Erythroblast (primary cell): Measurements from ENCODE around the gene LOC101059915.

ENCODE experiments used
- GATA1 ChIP-seq: IDR thresholded peaks from 2 replicates; pipeline ENCODE4 v1.6.1; 2011; ENCODE audit warnings: low read depth, mild to moderate bottlenecking, control low read depth, low read length, moderate library complexity
- POLR2A ChIP-seq: IDR thresholded peaks from 2 replicates; pipeline ENCODE4 v1.6.1; 2011; ENCODE audit warnings: mild to moderate bottlenecking, low read length

DNA sequence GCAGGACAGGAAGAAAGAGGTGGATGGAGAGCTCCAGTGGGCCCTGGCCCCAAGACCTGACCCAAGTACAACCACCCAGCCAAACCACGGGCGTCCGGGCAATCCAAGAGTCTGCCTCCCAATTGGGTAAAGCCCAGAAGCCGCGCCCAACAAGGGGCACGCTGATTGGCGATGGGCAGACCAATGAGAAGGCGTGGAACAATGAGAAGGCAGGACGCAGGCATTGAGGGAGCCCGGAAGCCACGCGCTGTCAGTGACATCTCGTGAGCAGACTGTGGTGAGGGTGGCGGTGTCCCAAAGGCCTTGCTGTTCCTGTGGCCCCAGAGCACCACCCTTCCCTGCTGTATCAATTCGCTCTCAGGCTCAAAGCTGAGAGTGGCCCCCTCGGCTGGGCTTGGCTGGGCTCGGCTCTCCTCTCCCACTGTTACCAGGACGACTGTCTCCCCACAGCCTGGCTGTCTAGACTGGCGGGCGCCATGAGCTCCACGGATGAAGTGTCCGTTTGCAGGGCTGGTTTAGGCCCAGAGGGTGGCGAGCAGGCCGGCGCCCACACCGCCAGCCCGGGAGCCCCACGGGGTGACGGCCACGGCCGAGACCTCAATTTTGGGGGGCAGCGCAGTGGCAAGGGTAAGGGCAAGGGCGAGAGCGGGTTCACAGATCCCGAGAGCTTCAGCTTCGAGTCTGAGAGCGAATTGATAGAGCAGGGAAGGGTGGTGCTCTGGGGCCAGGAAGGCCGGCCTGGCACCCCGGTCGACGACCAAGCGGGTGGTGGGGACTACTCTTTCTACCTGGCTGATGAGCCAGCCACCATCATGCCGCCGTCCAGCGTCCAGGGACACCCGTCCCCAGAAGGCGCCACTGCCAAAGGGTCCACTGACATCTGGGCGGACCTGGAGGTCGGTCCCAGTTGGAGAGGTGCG is at the start of gene LOC101059915:
- TF ChIP-seq POLR2A (no peak), GATA1 (no peak)
